ENCODE data around the gene PPP4R4. TPM values are rescaled to one million over a fixed set of nuclear protein-coding genes. Genes with fewer than 3 reads are reported as not detected.

PPP4R4 gene
- total and polyA plus RNA-seq, 11 donors = 0.06 to 1.0 (median 0.40) TPM; not detected in 6

- intact Hi-C loops (cut with DNase I) = no loop called here
- H3K27me3 ChIP-seq = peaks cover 0 to 13% (median 9%) of the 10 kb centered on the region in 9 donors
- 83 to 92% (median 88%) methylated on average over 5 of the region's 5 CpGs for WGBS, 4 donors
Measured at GRCh38 chr14:94162466-94162865, 11.7 kb upstream of the PPP4R4 start.

GRCh38 chr14:94163796-94164195 is 10.3 kb upstream of the PPP4R4 start:
- no peak overlapping the region for H3K4me3 ChIP-seq
- TF ChIP-seq POLR2A (IDR thresholded peaks at IDR 0.05) (no peak), CTCF (IDR thresholded peaks at IDR 0.05) (no peak)
- no peaks in the 10 kb centered on the region for H3K9me3 ChIP-seq
- H3K4me1 ChIP-seq = peaks cover 0 to 13% (median 4%) of the 10 kb centered on the region in 12 donors
- peaks cover 0 to 13% (median 9%) of the 10 kb centered on the region in 9 donors for H3K27me3 ChIP-seq
- intact Hi-C loops (cut with DNase I) = no loop called here
- DNase-seq (no peak), ATAC-seq (no peak)
- no peaks in the 10 kb centered on the region for H3K36me3 ChIP-seq
- WGBS, 4 donors = 72 to 81% (median 80%) methylated on average over 5 of the region's 5 CpGs
- no peak overlapping the region for H3K27ac ChIP-seq

More at GRCh38 chr14:94162466-94162865, 11.7 kb upstream of the PPP4R4 start:
- DNase-seq (no peak), ATAC-seq (no peak)
- Histone ChIP-seq H3K4me3 (no peak overlapping the region), H3K9me3 (no peaks in the 10 kb centered on the region), H3K27ac (no peak overlapping the region), H3K4me1 (peaks cover 0 to 13% (median 4%) of the 10 kb centered on the region in 12 donors), H3K36me3 (no peaks in the 10 kb centered on the region)
- TF ChIP-seq POLR2A (IDR thresholded peaks at IDR 0.05) = no peak
- no peak for TF ChIP-seq CTCF (IDR thresholded peaks at IDR 0.05)

GRCh38 chr14:94164685-94165431 is 9.3 kb upstream of the PPP4R4 start:
- Histone ChIP-seq H3K9me3 (no peaks in the 10 kb centered on the region), H3K27ac (no peak overlapping the region), H3K27me3 (peaks cover 0 to 13% (median 9%) of the 10 kb centered on the region in 9 donors), H3K4me1 (peaks cover 0 to 13% (median 4%) of the 10 kb centered on the region in 12 donors), H3K36me3 (no peaks in the 10 kb centered on the region), H3K4me3 (no peak overlapping the region)
- intact Hi-C loops (cut with DNase I) = no loop called here
- 37 to 60% (median 42%) methylated on average over 22 to 26 of the region's 26 CpGs for WGBS, 4 donors
- TF ChIP-seq CTCF (IDR thresholded peaks at IDR 0.05) = no peak
- TF ChIP-seq POLR2A (IDR thresholded peaks at IDR 0.05) = no peak
- ATAC-seq = no peak
- DNase-seq = no peak

- no peak for TF ChIP-seq CTCF (IDR thresholded peaks at IDR 0.05)
- no peak for TF ChIP-seq POLR2A (IDR thresholded peaks at IDR 0.05)
- 57 to 88% (median 82%) methylated on average over 1 to 3 of the region's 3 CpGs for WGBS, 4 donors
- peaks cover 0 to 14% (median 9%) of the 10 kb centered on the region in 9 donors for H3K27me3 ChIP-seq
- intact Hi-C loops (cut with DNase I) = no loop called here
- H3K4me3 ChIP-seq = no peak overlapping the region
- peaks cover 0 to 13% (median 4%) of the 10 kb centered on the region in 12 donors for H3K4me1 ChIP-seq
- ATAC-seq (peak in 1 of 4 donors; percentile 39), DNase-seq (no peak)
- H3K36me3 ChIP-seq = no peaks in the 10 kb centered on the region
- no peaks in the 10 kb centered on the region for H3K9me3 ChIP-seq
- no peak overlapping the region for H3K27ac ChIP-seq
Measured at GRCh38 chr14:94165744-94166143, 8.4 kb upstream of the PPP4R4 start.
